MCF 10A (cell line): ENCODE data around the gene RNF183. TPM values are rescaled to one million over a fixed set of nuclear protein-coding genes. Genes with fewer than 3 reads are reported as not detected.

Experiments used
- BruUV-seq: library from RNA; stranded (reverse); fragments of 400-500 nt; replicated peaks from 2 replicates; lab custom pipeline; 2021; lab: Mats Ljungman, UMichigan
- CTCF ChIA-PET: fragments of 300-600 bp; sonication (Branson Sonifier 250); formaldehyde crosslinking; extraction: SDS; loops from one replicate; lab custom pipeline; 2021; ENCODE audit warnings: antibody characterized with exemption, inconsistent platforms; lab: Yijun Ruan, JAX
- POLR2A ChIA-PET: fragments of 300-600, 350-650 bp; sonication (Branson Sonifier 250); formaldehyde crosslinking; extraction: SDS; loops from one replicate; lab custom pipeline; 2020; ENCODE audit warnings: antibody characterized with exemption, inconsistent platforms; lab: Yijun Ruan, JAX
- DNase-seq: peaks from one replicate; pipeline ENCODE4 v3.0.0-alpha.2; 2018; ENCODE audit not compliant: unreplicated experiment
- H3K27ac Mint-ChIP-seq: one replicate; pipeline ENCODE4 v1.8.0; 2022; ENCODE audit warnings: mild to moderate bottlenecking, low read depth, mixed read lengths; ENCODE audit not compliant: unreplicated experiment
- H3K27me3 Mint-ChIP-seq: one replicate; pipeline ENCODE4 v1.8.0; 2022; ENCODE audit warnings: mixed read lengths; ENCODE audit not compliant: insufficient read depth, unreplicated experiment
- H3K36me3 Mint-ChIP-seq: one replicate; pipeline ENCODE4 v1.8.0; 2022; ENCODE audit warnings: mild to moderate bottlenecking, moderate library complexity, mixed read lengths; ENCODE audit not compliant: insufficient read depth, unreplicated experiment
- H3K4me1 Mint-ChIP-seq: one replicate; pipeline ENCODE4 v1.8.0; 2022; ENCODE audit warnings: mixed read lengths; ENCODE audit not compliant: insufficient read depth, unreplicated experiment
- H3K4me3 Mint-ChIP-seq: one replicate; pipeline ENCODE4 v1.8.0; 2022; ENCODE audit warnings: mild to moderate bottlenecking, moderate library complexity, mixed read lengths; ENCODE audit not compliant: unreplicated experiment
- H3K9me3 Mint-ChIP-seq: one replicate; pipeline ENCODE4 v1.8.0; 2022; ENCODE audit warnings: mixed read lengths; ENCODE audit not compliant: unreplicated experiment
- intact Hi-C: fragments of 100-400 bp; cut with micrococcal nuclease; formaldehyde crosslinking; loops from 2 replicates; pipeline ENCODE4 v1.14.1; 2022
- total RNA-seq: library from RNA; stranded (reverse); gene quantifications from 2 replicates; pipeline ENCODE4 v1.2.3, GENCODE V29; 2022
- TF ChIP-seq, protein P1 (sequence below): fragments of 200-600 bp; IDR thresholded peaks from one replicate; pipeline ENCODE4 v1.8.0; 2022; ENCODE audit warnings: antibody characterized with exemption, mild to moderate bottlenecking; ENCODE audit not compliant: unreplicated experiment

The RNF183 gene
- total RNA-seq, 1 experiment from 2014 or later, result not detected

GRCh38 chr9:113307396-113307975 lies 4.3 kb upstream of the RNF183 start:
- peaks cover 5% of the 10 kb centered on the region for H3K4me1 Mint-ChIP-seq

GRCh38 chr9:113306566-113306965 lies 3.4 kb upstream of the RNF183 start:
- POLR2A ChIA-PET, result interaction anchor here (1.0 kb wide), 1 partner anchor 53 kb away, joined by 3 read pairs; no protein-coding TSS in a partner anchor

More at GRCh38 chr9:113307396-113307975, 4.3 kb upstream of the RNF183 start:
- H3K27ac Mint-ChIP-seq, result no peak overlapping the region
- intact Hi-C loops, result loop anchor here (10.0 kb wide), 1 partner anchor 287 kb away; no protein-coding TSS in a partner anchor
- peaks cover under 1% of the 10 kb centered on the region for H3K36me3 Mint-ChIP-seq
- H3K4me3 Mint-ChIP-seq, result no peak overlapping the region
- no peaks in the 10 kb centered on the region for H3K9me3 Mint-ChIP-seq
- H3K27me3 Mint-ChIP-seq, result peaks cover 12% of the 10 kb centered on the region
- no TSS peak for BruUV-seq
- TF ChIP-seq, protein P1, sequence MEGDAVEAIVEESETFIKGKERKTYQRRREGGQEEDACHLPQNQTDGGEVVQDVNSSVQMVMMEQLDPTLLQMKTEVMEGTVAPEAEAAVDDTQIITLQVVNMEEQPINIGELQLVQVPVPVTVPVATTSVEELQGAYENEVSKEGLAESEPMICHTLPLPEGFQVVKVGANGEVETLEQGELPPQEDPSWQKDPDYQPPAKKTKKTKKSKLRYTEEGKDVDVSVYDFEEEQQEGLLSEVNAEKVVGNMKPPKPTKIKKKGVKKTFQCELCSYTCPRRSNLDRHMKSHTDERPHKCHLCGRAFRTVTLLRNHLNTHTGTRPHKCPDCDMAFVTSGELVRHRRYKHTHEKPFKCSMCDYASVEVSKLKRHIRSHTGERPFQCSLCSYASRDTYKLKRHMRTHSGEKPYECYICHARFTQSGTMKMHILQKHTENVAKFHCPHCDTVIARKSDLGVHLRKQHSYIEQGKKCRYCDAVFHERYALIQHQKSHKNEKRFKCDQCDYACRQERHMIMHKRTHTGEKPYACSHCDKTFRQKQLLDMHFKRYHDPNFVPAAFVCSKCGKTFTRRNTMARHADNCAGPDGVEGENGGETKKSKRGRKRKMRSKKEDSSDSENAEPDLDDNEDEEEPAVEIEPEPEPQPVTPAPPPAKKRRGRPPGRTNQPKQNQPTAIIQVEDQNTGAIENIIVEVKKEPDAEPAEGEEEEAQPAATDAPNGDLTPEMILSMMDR, result no peak
- ChIA-PET CTCF (interaction anchor here (1.5 to 3.3 kb wide), 3 partner anchors 11 to 100 kb away, joined by 15 to 30 read pairs (median 16); partner anchors contain the start of gene ALAD), POLR2A (no interaction called here)
- DNase-seq, result no peak

GRCh38 chr9:113301548-113301947 lies 1.6 kb downstream of the RNF183 start:
- DNase-seq, result no peak
- peaks cover 13% of the 10 kb centered on the region for H3K36me3 Mint-ChIP-seq
- ChIA-PET CTCF (interaction anchor here (0.6 kb wide), 1 partner anchor 471 kb away, joined by 4 read pairs; no protein-coding TSS in a partner anchor), POLR2A (interaction anchor here (0.9 kb wide), 1 partner anchor 86 kb away, joined by 3 read pairs; no protein-coding TSS in a partner anchor)
- TF ChIP-seq, protein P1, result no peak
- H3K27me3 Mint-ChIP-seq, result peaks cover 47% of the 10 kb centered on the region
- peaks cover 5% of the 10 kb centered on the region for H3K4me1 Mint-ChIP-seq
- intact Hi-C loops, result loop anchor here (10.0 kb wide), 1 partner anchor 293 kb away; no protein-coding TSS in a partner anchor
- H3K27ac Mint-ChIP-seq, result no peak overlapping the region
- no TSS peak for BruUV-seq
- no peaks in the 10 kb centered on the region for H3K9me3 Mint-ChIP-seq
- no peak overlapping the region for H3K4me3 Mint-ChIP-seq

More at GRCh38 chr9:113306566-113306965, 3.4 kb upstream of the RNF183 start:
- peaks cover 20% of the 10 kb centered on the region for H3K27me3 Mint-ChIP-seq
- peaks cover 5% of the 10 kb centered on the region for H3K4me1 Mint-ChIP-seq
- TF ChIP-seq, protein P1, result no peak
- peak overlapping the region; percentile 16 for H3K27ac Mint-ChIP-seq
- CTCF ChIA-PET, result interaction anchor here (0.7 kb wide), 1 partner anchor 16 kb away, joined by 4 read pairs; no protein-coding TSS in a partner anchor
- intact Hi-C loops, result loop anchor here (10.0 kb wide), 1 partner anchor 288 kb away; no protein-coding TSS in a partner anchor
- H3K36me3 Mint-ChIP-seq, result peaks cover 6% of the 10 kb centered on the region
- no TSS peak for BruUV-seq
- no peak for DNase-seq
- no peak overlapping the region for H3K4me3 Mint-ChIP-seq
- no peaks in the 10 kb centered on the region for H3K9me3 Mint-ChIP-seq

DNA sequence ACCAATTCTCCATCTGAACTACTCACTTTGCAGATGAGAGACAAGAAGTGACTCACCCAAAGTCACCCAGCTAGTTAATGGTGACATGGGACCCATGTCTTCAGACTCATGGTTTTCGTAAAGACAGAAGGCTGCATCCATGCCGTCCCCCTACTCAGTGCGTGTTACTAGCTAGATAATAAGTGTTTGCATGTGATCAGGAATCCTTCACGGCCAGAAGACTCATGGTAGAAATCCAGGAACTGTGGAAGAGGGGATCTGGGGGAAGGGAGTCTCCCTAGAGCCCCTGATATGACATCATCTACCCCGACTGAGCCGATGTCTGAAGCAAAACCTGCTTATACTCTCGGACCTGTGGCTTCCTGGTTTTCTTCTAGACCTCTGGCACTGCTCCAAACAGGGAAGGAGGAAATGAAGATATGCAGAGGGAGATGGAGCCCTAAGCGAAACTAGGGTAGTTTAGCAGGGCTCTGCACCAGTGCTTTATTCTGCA lies 3.3 kb downstream of the RNF183 start:
- peaks cover 5% of the 10 kb centered on the region for H3K4me1 Mint-ChIP-seq
- intact Hi-C loops, result loop anchor here (10.0 kb wide), 1 partner anchor 295 kb away; no protein-coding TSS in a partner anchor
- CTCF ChIA-PET, result interaction anchor here (0.6 to 1.7 kb wide), 4 partner anchors 30 to 561 kb away, joined by 3 to 8 read pairs (median 3); no protein-coding TSS in a partner anchor

More for the DNA sequence above, 3.3 kb downstream of the RNF183 start:
- H3K27me3 Mint-ChIP-seq, result peaks cover 47% of the 10 kb centered on the region
- no peak overlapping the region for H3K4me3 Mint-ChIP-seq
- POLR2A ChIA-PET, result no interaction called here
- H3K27ac Mint-ChIP-seq, result no peak overlapping the region
- DNase-seq, result peak; percentile 32
- no peaks in the 10 kb centered on the region for H3K9me3 Mint-ChIP-seq
- peaks cover 13% of the 10 kb centered on the region for H3K36me3 Mint-ChIP-seq
- no TSS peak for BruUV-seq
- TF ChIP-seq, protein P1, result no peak
